ENCODE measurements around the gene SPINT2.

- no peak for TF ChIP-seq PKNOX1 (IDR thresholded peaks at IDR 0.05)
- no peak for TF ChIP-seq TARDBP (IDR thresholded peaks at IDR 0.05)
- no peak for TF ChIP-seq L3MBTL2 (conservative IDR thresholded peaks at IDR 0.05)
- TF ChIP-seq FOXM1 (IDR thresholded peaks at IDR 0.05; ENCODE audit: borderline replicate concordance): no peak
Observed at GRCh38 chr19:38266981-38267597, 2.7 kb downstream of the SPINT2 start.
